ENCODE data around the gene RTL9. TPM values are rescaled to one million over a fixed set of nuclear protein-coding genes. Genes with fewer than 3 reads are reported as not detected.
"Not testable (repeated sequence)": the region's sequence is repeated elsewhere in the genome, so short reads cannot be mapped to it uniquely, and the experiment has no call there.

Gene RTL9
- total RNA-seq, 1 donor from 2014 or later = 0.20 TPM

DNA sequence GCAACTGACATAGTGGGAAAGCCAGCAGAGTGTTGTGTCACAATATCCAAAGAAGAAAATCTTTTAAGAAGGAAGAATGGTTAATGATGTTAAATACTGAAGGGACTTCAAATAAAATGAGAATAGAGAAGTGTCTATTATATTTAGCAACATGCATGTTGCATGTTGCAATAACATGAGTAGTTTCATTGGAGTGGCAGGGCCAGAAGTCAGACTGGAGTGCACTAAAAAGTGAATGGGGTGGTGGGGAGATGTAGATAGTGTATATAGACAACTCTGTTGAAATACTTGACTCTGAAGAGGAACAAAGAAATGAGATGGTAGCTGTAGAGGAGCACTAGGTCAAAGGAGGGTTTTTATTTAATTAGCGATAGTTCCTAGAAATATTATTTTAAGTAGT, 31.3 kb upstream of the RTL9 start:
- Mint-ChIP-seq H3K4me1 (ENCODE audit: low read depth) (no peaks in the 10 kb centered on the region), H3K27me3 (ENCODE audit: low read depth) (peaks cover 6% of the 10 kb centered on the region), H3K27ac (ENCODE audit: unreplicated experiment) (no peak overlapping the region), H3K36me3 (ENCODE audit: low read depth) (no peaks in the 10 kb centered on the region), H3K4me3 (ENCODE audit: unreplicated experiment) (no peak overlapping the region), H3K9me3 (ENCODE audit: low read depth) (peaks cover 10% of the 10 kb centered on the region)
- no peak for DNase-seq (ENCODE audit: low spot score)
- TF ChIP-seq, protein P1, sequence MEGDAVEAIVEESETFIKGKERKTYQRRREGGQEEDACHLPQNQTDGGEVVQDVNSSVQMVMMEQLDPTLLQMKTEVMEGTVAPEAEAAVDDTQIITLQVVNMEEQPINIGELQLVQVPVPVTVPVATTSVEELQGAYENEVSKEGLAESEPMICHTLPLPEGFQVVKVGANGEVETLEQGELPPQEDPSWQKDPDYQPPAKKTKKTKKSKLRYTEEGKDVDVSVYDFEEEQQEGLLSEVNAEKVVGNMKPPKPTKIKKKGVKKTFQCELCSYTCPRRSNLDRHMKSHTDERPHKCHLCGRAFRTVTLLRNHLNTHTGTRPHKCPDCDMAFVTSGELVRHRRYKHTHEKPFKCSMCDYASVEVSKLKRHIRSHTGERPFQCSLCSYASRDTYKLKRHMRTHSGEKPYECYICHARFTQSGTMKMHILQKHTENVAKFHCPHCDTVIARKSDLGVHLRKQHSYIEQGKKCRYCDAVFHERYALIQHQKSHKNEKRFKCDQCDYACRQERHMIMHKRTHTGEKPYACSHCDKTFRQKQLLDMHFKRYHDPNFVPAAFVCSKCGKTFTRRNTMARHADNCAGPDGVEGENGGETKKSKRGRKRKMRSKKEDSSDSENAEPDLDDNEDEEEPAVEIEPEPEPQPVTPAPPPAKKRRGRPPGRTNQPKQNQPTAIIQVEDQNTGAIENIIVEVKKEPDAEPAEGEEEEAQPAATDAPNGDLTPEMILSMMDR (IDR thresholded peaks at IDR 0.05) = no peak

DNA sequence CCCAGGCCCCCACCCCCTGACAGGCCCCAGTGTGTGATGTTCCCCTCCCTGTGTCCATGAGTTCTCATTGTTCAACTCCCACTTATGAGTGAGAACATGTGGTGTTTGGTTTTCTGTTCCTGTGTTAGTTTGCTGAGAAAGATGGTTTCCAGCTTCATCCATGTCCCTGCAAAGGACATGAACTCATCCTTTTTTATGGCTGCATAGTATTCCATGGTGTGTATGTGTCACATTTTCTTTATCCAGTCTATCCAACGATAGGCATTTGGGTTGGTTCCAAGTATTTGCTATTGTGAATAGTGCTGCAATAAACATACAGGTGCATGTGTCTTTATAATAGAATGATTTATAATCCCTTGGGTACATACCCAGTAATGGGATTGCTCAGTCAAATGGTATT, 30.0 kb upstream of the RTL9 start:
- H3K27me3 Mint-ChIP-seq (ENCODE audit: low read depth); H3K9me3 Mint-ChIP-seq (ENCODE audit: low read depth); H3K27ac Mint-ChIP-seq (ENCODE audit: unreplicated experiment); DNase-seq (ENCODE audit: low spot score); H3K4me1 Mint-ChIP-seq (ENCODE audit: low read depth); H3K4me3 Mint-ChIP-seq (ENCODE audit: unreplicated experiment); H3K36me3 Mint-ChIP-seq (ENCODE audit: low read depth): not testable (repeated sequence)

DNA sequence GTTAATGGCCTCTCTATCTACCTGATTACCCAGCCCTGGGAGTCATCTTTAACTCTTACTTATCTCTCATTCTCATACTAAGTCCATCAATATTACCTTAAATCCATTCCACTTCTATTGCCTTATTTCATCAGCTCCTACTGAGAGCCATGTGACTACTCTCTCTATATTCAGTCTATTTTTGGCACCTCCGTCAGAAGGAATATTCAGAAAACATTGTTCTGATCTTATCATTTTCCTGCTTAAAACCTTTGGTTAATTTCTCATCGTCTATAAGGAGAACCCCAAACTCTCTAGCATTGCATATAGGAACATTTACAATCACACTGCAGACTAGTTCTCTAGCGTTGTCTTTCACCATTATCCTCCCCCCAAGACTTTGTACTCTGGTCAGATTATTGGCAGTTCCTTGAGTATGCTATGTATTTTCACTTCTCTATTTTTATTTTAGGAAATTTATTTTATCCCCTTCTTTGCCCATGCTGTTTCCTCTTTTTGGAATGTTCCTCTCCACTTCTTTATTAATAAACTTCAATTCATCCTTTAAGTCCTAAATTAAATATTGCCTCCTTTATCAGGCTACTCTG, 27.1 kb upstream of the RTL9 start:
- H3K9me3 Mint-ChIP-seq (ENCODE audit: low read depth) = peaks cover 3% of the 10 kb centered on the region
- no peak overlapping the region for H3K4me3 Mint-ChIP-seq (ENCODE audit: unreplicated experiment)
- TF ChIP-seq, protein P1 (IDR thresholded peaks at IDR 0.05) = no peak
- H3K4me1 Mint-ChIP-seq (ENCODE audit: low read depth) = no peaks in the 10 kb centered on the region
- no peaks in the 10 kb centered on the region for H3K36me3 Mint-ChIP-seq (ENCODE audit: low read depth)
- no peak for DNase-seq (ENCODE audit: low spot score)
- no peaks in the 10 kb centered on the region for H3K27me3 Mint-ChIP-seq (ENCODE audit: low read depth)
- H3K27ac Mint-ChIP-seq (ENCODE audit: unreplicated experiment) = no peak overlapping the region

DNA sequence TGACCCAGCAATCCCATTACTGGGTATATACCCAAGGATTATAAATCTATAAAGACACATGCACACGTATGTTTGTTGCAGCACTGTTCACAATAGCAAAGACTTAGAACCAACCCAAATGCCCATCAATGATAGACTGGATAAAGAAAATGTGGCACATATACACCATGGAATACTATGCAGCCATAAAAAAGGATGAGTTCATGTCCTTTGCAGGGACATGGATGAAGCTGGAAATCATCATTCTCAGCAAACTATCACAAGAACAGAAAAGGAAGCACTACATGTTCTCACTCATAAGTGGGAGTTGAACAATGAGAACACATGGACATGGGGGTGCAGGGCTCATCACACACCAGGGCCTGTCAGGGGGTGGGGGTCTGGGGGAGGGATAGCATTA, 25.2 kb upstream of the RTL9 start:
- not testable (repeated sequence) for H3K9me3 Mint-ChIP-seq (ENCODE audit: low read depth); H3K4me3 Mint-ChIP-seq (ENCODE audit: unreplicated experiment); H3K27ac Mint-ChIP-seq (ENCODE audit: unreplicated experiment); H3K36me3 Mint-ChIP-seq (ENCODE audit: low read depth); H3K4me1 Mint-ChIP-seq (ENCODE audit: low read depth); DNase-seq (ENCODE audit: low spot score); H3K27me3 Mint-ChIP-seq (ENCODE audit: low read depth)

DNA sequence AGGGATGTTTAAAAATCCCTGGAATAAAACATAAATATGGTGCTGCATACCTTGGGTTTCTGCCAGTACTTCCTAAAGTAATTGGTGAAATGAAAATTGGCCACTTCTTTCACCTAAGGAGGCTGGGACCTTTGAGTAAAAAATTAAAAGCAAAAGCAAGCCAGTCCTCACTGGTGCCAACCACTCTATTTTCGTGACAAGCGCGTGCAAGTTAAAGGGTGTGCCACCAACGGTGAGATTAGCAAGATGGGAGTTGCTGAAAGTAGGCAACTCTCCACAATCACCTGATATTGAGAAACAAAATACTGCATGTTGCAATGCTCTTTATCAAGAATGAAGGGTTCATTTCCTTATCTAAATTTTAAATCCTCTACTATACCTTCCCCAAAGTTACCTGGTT, 19.7 kb upstream of the RTL9 start:
- Mint-ChIP-seq H3K4me3 (ENCODE audit: unreplicated experiment) (no peak overlapping the region), H3K36me3 (ENCODE audit: low read depth) (no peaks in the 10 kb centered on the region), H3K27ac (ENCODE audit: unreplicated experiment) (no peak overlapping the region), H3K4me1 (ENCODE audit: low read depth) (peaks cover 14% of the 10 kb centered on the region), H3K27me3 (ENCODE audit: low read depth) (no peaks in the 10 kb centered on the region), H3K9me3 (ENCODE audit: low read depth) (peaks cover 2% of the 10 kb centered on the region)
- TF ChIP-seq, protein P1 (IDR thresholded peaks at IDR 0.05) = no peak
- no peak for DNase-seq (ENCODE audit: low spot score)

DNA sequence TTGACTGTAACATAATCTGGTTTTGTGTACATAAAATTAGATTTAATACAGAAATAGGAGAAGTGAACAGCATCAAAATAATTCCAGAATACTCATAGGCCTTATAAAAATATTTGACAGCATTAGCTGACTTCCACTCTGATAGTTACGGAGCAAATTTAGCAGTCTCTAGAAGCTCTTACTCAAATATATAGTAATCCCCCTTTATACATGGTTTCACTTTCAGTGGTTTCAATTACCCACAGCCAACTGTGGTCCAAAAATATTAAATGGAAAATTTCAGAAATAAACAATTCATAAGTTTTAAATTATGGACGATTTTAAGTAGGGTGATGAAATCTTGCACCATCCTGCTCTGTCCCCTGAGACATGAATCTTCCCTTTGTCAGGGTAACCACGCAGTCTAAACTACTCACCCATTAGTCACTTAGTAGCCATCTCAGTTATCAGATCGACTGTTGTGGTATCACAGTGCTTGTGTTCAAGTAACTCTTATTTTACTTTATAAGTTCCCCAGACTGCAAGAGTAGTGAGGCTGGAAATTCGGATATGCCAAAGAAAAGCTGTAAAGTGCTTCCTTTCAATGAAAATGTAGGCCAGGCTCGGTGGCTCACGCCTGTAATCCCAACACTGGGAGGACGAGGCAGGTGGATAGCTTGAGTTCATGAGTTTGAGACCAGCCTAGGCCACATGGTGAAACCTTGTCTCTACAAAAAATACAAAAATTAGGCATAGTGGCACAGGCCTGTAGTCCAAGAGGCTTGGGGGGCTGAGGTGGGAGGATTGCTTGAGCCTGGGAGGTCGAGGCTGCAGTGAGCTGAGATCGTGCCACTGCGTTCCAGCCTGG, 17.2 kb upstream of the RTL9 start:
- DNase-seq (ENCODE audit: low spot score) = no peak
- Mint-ChIP-seq H3K36me3 (ENCODE audit: low read depth) (no peaks in the 10 kb centered on the region), H3K27me3 (ENCODE audit: low read depth) (no peaks in the 10 kb centered on the region), H3K27ac (ENCODE audit: unreplicated experiment) (peak overlapping the region; percentile 93), H3K4me3 (ENCODE audit: unreplicated experiment) (no peak overlapping the region), H3K9me3 (ENCODE audit: low read depth) (peaks cover 2% of the 10 kb centered on the region), H3K4me1 (ENCODE audit: low read depth) (peaks cover 14% of the 10 kb centered on the region)
- TF ChIP-seq, protein P1 (IDR thresholded peaks at IDR 0.05) = no peak

All from chondrocyte (in vitro differentiated cells).